GM21381 (cell line): ENCODE results near the gene CD38.
"Not testable (repeated sequence)": the region's sequence is repeated elsewhere in the genome, so short reads cannot be mapped to it uniquely, and the experiment has no call there.

ENCODE experiments used
- ATAC-seq: cut with Tn5 transposase; IDR thresholded peaks from one replicate; pipeline ENCODE4 v1.9.1; 2021; ENCODE audit warnings: mild to moderate bottlenecking, moderate library complexity; ENCODE audit not compliant: unreplicated experiment

The CD38 gene

GRCh38 chr4:15778289-15779241, at the start of gene CD38:
Gene CD38 (plus strand): TSS chr4:15778328. CDS start chr4:15778415, 87 bp downstream.
- ATAC-seq: peak; percentile 68

GRCh38 chr4:15729910-15730533, 48.1 kb upstream of the CD38 start:
- ATAC-seq: peak; percentile 70

- not testable (repeated sequence) for ATAC-seq
Measured at GRCh38 chr4:15733061-15733460, 45.1 kb upstream of the CD38 start.

GRCh38 chr4:15735536-15735935, 42.6 kb upstream of the CD38 start:
- ATAC-seq: no peak

GRCh38 chr4:15736514-15737050, 41.5 kb upstream of the CD38 start:
- no peak for ATAC-seq

- ATAC-seq: no peak
Measured at GRCh38 chr4:15737255-15737654, 40.9 kb upstream of the CD38 start.

- ATAC-seq: no peak
Measured at GRCh38 chr4:15738877-15739276, 39.3 kb upstream of the CD38 start.

- ATAC-seq: no peak
Measured at GRCh38 chr4:15740764-15741404, 37.2 kb upstream of the CD38 start.

- no peak for ATAC-seq
Measured at GRCh38 chr4:15742083-15742582, 36.0 kb upstream of the CD38 start.

- ATAC-seq: no peak
Measured at GRCh38 chr4:15742637-15743036, 35.5 kb upstream of the CD38 start.

- no peak for ATAC-seq
Measured at GRCh38 chr4:15744016-15744545, 34.0 kb upstream of the CD38 start.

GRCh38 chr4:15746110-15746509, 32.0 kb upstream of the CD38 start:
- ATAC-seq: no peak

GRCh38 chr4:15749001-15749400, 29.1 kb upstream of the CD38 start:
- no peak for ATAC-seq

- ATAC-seq: no peak
Measured at GRCh38 chr4:15751153-15751552, 27.0 kb upstream of the CD38 start.

GRCh38 chr4:15753081-15753480, 25.0 kb upstream of the CD38 start:
- ATAC-seq: no peak

- ATAC-seq: no peak
Measured at GRCh38 chr4:15753786-15754185, 24.3 kb upstream of the CD38 start.

GRCh38 chr4:15754323-15754722, 23.8 kb upstream of the CD38 start:
- no peak for ATAC-seq

GRCh38 chr4:15755321-15756155, 22.6 kb upstream of the CD38 start:
- ATAC-seq: peak; percentile 30

GRCh38 chr4:15756361-15756861, 21.7 kb upstream of the CD38 start:
- ATAC-seq: peak; percentile 85

GRCh38 chr4:15757054-15757453, 21.1 kb upstream of the CD38 start:
- ATAC-seq: no peak
